Panc1 (cell line): ENCODE data around the gene GZF1. TPM values are rescaled to one million over a fixed set of nuclear protein-coding genes. Genes with fewer than 3 reads are reported as not detected.
A peak's percentile ranks its signal among the peaks of the same experiment; 100 is the strongest.

Experiments
- ATAC-seq: fragments of 200-7000 bp; cut with Tn5 transposase; 2 replicates; pipeline ENCODE4 v1.9.1; 2020; ENCODE audit warnings: mild to moderate bottlenecking, moderate library complexity
- BruUV-seq: library from RNA; stranded (reverse); fragments of 400-500 nt; replicated peaks from 2 replicates; lab custom pipeline; 2021; lab: Mats Ljungman, UMichigan
- CTCF ChIA-PET: fragments of 300-600 bp; sonication (Branson Sonifier 250); formaldehyde crosslinking; loops from one replicate; lab custom pipeline; 2022; ENCODE audit warnings: antibody characterized with exemption; lab: Charles Lee
- POLR2A ChIA-PET: fragments of 300-600 bp; sonication (Branson Sonifier 250); formaldehyde crosslinking; loops from one replicate; lab custom pipeline; 2022; ENCODE audit warnings: antibody characterized with exemption; lab: Charles Lee
- DNase-seq: peaks from one replicate; pipeline ENCODE4 v3.0.0-alpha.2; 2010; ENCODE audit warnings: low read depth, low spot score
- H3K27ac ChIP-seq: 2 replicates; pipeline ENCODE4 v1.5.1; 2011; ENCODE audit warnings: mild to moderate bottlenecking, low read length, inconsistent platforms
- H3K27me3 ChIP-seq: fragments of 200-500 bp; sonication (Bioruptor generic); 2 replicates; pipeline ENCODE4 v1.6.0; 2014; ENCODE audit warnings: low read length, inconsistent platforms; ENCODE audit not compliant: control insufficient read depth, insufficient read depth
- H3K36me3 ChIP-seq: fragments of 200-500 bp; sonication (Bioruptor generic); 2 replicates; pipeline ENCODE4 v1.5.1; 2014; ENCODE audit warnings: inconsistent platforms, mild to moderate bottlenecking, low read length, moderate library complexity; ENCODE audit not compliant: control insufficient read depth, insufficient read depth
- H3K4me1 ChIP-seq: 2 replicates; pipeline ENCODE4 v1.5.1; 2011; ENCODE audit warnings: inconsistent platforms, mild to moderate bottlenecking, low read length, moderate library complexity; ENCODE audit not compliant: control insufficient read depth, insufficient read depth
- H3K4me3 ChIP-seq, 2 experiments: 2 replicates each; pipeline ENCODE4 v1.5.1; 2011 to 2012; ENCODE audit warnings: low read depth in 2 of 2, low read length in 2 of 2, mild to moderate bottlenecking in 2 of 2, inconsistent platforms in 1 of 2, moderate library complexity in 1 of 2
- H3K9me3 ChIP-seq: fragments of 200-500 bp; sonication (Bioruptor generic); 2 replicates; pipeline ENCODE4 v1.5.1; 2014; ENCODE audit warnings: low read depth, mild to moderate bottlenecking, inconsistent platforms, low read length, moderate library complexity; ENCODE audit not compliant: control insufficient read depth, insufficient read depth
- POLR2AphosphoS5 ChIP-seq: IDR thresholded peaks from 2 replicates; pipeline ENCODE4 v1.6.1; 2012; ENCODE audit warnings: mild to moderate bottlenecking, low read depth, low read length, moderate library complexity
- SIN3A ChIP-seq: IDR thresholded peaks from 2 replicates; pipeline ENCODE4 v1.6.1; 2012; ENCODE audit warnings: low read depth, mild to moderate bottlenecking, low read length, moderate library complexity, borderline replicate concordance; ENCODE audit not compliant: insufficient read depth
- TCF7L2 ChIP-seq: IDR thresholded peaks from 2 replicates; pipeline ENCODE4 v1.6.1; 2011; ENCODE audit warnings: mild to moderate bottlenecking, low read depth, low read length, inconsistent platforms
- in situ Hi-C: cut with HindIII; loops from 2 replicates; pipeline ENCODE4 v1.10.0; 2016; ENCODE audit warnings: low sequenced_read_pairs, low pct_unique_long_range_greater_than_20kb
- intact Hi-C: fragments of 100-400 bp; cut with micrococcal nuclease; formaldehyde crosslinking; loops from one replicate; pipeline ENCODE4 v1.10.0; 2022; ENCODE audit not compliant: unreplicated experiment
- total RNA-seq: library from RNA; stranded (reverse); gene quantifications from one replicate; pipeline ENCODE4 v1.2.1, GENCODE V29; 2021; ENCODE audit not compliant: unreplicated experiment
- TF ChIP-seq, protein P1 (sequence below): fragments of 450-650 bp; IDR thresholded peaks from 2 replicates; pipeline ENCODE4 v1.5.1; 2017; ENCODE audit warnings: mild to moderate bottlenecking
- TF ChIP-seq, protein P2 (sequence below), 2 experiments: IDR thresholded peaks; 2 replicates each; pipeline ENCODE4 v1.6.1; 2011 to 2012; ENCODE audit warnings: low read depth in 2 of 2, control low read depth in 1 of 2, low read length in 1 of 2, mild to moderate bottlenecking in 1 of 2, moderate library complexity in 1 of 2; ENCODE audit not compliant: insufficient read depth in 1 of 2

The GZF1 gene
- total RNA-seq, 1 experiment from 2014 or later, result 18.0 TPM

DNA sequence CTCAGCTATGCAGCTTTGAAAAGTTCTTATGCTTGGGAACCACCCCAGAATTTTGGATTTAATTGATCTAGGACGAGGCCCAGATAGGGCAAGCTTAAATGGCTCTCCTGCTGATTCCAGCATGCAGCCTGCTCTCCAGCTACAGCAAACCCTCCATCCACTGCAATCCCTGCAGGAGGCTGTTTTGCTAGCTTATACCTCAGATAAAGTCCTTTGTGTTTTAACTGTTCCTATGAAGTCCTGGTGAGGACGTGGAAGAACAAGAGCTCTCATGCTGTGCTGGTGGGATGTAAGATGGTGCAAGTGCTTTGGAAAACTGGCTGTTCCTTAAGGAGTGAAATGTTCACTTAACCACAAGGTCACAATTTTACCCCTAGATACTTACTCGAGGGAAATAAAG is 36.9 kb upstream of the GZF1 start:
- Histone ChIP-seq H3K36me3 (no peaks in the 10 kb centered on the region), H3K27ac (no peak overlapping the region), H3K9me3 (no peaks in the 10 kb centered on the region), H3K4me3 (no peak overlapping the region), H3K27me3 (0 out of 2 replicates have a peak, but pooled peaks cover 3% of the 10 kb centered on the region), H3K4me1 (no peaks in the 10 kb centered on the region)
- TF ChIP-seq SIN3A (no peak), POLR2AphosphoS5 (no peak), TCF7L2 (no peak)
- TF ChIP-seq, protein P1, sequence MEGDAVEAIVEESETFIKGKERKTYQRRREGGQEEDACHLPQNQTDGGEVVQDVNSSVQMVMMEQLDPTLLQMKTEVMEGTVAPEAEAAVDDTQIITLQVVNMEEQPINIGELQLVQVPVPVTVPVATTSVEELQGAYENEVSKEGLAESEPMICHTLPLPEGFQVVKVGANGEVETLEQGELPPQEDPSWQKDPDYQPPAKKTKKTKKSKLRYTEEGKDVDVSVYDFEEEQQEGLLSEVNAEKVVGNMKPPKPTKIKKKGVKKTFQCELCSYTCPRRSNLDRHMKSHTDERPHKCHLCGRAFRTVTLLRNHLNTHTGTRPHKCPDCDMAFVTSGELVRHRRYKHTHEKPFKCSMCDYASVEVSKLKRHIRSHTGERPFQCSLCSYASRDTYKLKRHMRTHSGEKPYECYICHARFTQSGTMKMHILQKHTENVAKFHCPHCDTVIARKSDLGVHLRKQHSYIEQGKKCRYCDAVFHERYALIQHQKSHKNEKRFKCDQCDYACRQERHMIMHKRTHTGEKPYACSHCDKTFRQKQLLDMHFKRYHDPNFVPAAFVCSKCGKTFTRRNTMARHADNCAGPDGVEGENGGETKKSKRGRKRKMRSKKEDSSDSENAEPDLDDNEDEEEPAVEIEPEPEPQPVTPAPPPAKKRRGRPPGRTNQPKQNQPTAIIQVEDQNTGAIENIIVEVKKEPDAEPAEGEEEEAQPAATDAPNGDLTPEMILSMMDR, result no peak
- TF ChIP-seq, protein P2, sequence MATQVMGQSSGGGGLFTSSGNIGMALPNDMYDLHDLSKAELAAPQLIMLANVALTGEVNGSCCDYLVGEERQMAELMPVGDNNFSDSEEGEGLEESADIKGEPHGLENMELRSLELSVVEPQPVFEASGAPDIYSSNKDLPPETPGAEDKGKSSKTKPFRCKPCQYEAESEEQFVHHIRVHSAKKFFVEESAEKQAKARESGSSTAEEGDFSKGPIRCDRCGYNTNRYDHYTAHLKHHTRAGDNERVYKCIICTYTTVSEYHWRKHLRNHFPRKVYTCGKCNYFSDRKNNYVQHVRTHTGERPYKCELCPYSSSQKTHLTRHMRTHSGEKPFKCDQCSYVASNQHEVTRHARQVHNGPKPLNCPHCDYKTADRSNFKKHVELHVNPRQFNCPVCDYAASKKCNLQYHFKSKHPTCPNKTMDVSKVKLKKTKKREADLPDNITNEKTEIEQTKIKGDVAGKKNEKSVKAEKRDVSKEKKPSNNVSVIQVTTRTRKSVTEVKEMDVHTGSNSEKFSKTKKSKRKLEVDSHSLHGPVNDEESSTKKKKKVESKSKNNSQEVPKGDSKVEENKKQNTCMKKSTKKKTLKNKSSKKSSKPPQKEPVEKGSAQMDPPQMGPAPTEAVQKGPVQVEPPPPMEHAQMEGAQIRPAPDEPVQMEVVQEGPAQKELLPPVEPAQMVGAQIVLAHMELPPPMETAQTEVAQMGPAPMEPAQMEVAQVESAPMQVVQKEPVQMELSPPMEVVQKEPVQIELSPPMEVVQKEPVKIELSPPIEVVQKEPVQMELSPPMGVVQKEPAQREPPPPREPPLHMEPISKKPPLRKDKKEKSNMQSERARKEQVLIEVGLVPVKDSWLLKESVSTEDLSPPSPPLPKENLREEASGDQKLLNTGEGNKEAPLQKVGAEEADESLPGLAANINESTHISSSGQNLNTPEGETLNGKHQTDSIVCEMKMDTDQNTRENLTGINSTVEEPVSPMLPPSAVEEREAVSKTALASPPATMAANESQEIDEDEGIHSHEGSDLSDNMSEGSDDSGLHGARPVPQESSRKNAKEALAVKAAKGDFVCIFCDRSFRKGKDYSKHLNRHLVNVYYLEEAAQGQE (IDR thresholded peaks at IDR 0.05; ENCODE audit: insufficient read depth in 1 of 2, low read depth in 2 of 2, low read length in 1 of 2), result no peak
- no TSS peak for BruUV-seq
- intact Hi-C loops (no loop called here), in situ Hi-C loops (no loop called here)
- ChIA-PET CTCF (no interaction called here), POLR2A (no interaction called here)
- ATAC-seq, result no peak
- DNase-seq, result no peak

DNA sequence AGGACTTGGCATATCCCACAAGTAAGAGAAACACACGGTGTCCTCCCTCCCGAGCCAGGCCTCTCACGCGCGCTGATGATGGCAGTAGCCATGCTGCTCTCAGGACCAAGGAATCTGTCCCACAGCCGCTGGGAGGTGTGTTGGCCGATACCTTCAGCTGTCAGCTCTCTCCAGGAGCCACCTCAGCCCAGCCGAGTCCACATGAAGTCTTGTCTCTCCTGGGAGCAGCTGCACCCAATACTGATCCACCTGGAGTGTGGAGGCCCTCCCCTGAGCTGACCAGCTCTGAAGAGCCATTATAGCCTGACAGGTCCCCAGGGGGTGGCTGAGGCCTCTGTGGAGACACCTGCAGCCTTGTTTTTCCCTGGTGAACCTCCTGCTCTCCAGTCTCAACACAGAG is 35.2 kb upstream of the GZF1 start:
- ATAC-seq, result peak; percentile 42; the same call in 1 of the 2 replicates

DNA sequence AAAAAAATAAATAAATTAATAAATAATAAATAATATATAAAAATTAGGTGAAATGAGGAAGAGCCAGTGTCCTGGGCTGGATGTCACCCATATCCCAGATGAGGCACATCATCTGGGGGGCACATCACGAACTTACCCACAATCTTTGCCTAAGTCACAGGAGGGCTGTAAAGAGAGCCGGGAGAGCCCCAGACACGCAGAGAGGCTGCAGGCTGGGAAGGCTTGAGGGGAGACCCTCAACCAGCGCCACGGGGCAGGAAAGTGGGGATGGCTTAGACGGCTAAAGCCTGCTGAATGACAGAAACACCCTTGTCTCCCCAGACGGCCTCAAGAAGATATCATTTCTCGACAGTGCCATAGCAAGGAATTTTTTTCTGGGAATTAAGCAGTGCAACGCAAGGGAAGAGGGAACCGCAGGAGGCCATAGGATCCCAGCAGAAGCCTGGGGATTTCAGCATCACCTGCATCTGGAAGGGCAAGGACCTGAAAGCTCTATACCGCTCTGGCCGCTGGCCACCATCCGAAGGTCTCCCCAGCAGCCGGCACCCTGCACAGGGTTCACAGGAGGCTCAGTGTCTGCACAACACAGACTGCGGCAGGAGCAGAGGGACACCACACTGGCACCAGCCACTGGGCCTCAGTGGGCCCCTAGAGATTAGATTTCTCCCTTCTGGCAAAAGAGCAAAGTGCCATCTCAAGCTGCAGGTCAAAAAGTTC is 34.2 kb upstream of the GZF1 start:
- ChIA-PET CTCF (no interaction called here), POLR2A (no interaction called here)
- intact Hi-C loops (no loop called here), in situ Hi-C loops (no loop called here)
- ATAC-seq, result no peak
- Histone ChIP-seq H3K27ac (no peak overlapping the region), H3K27me3 (no peaks in the 10 kb centered on the region), H3K36me3 (no peaks in the 10 kb centered on the region), H3K4me3 (no peak overlapping the region), H3K4me1 (no peaks in the 10 kb centered on the region), H3K9me3 (no peaks in the 10 kb centered on the region)
- BruUV-seq, result no TSS peak
- TF ChIP-seq POLR2AphosphoS5, result no peak
- TF ChIP-seq SIN3A, result no peak
- TF ChIP-seq TCF7L2, result no peak
- TF ChIP-seq, protein P1, result no peak
- TF ChIP-seq, protein P2 (IDR thresholded peaks at IDR 0.05; ENCODE audit: insufficient read depth in 1 of 2, low read depth in 2 of 2, low read length in 1 of 2), result no peak
- DNase-seq, result no peak

More for the DNA sequence above, 35.2 kb upstream of the GZF1 start:
- intact Hi-C loops, result no loop called here
- H3K4me1 ChIP-seq, result no peaks in the 10 kb centered on the region
- no peak for DNase-seq
- no peaks in the 10 kb centered on the region for H3K9me3 ChIP-seq
- 0 out of 2 replicates have a peak, but pooled peaks cover 3% of the 10 kb centered on the region for H3K27me3 ChIP-seq
- CTCF ChIA-PET, result no interaction called here
- H3K36me3 ChIP-seq, result no peaks in the 10 kb centered on the region
- no peak overlapping the region for H3K4me3 ChIP-seq
- POLR2A ChIA-PET, result no interaction called here
- no TSS peak for BruUV-seq
- H3K27ac ChIP-seq, result no peak overlapping the region
- TF ChIP-seq TCF7L2 (no peak), SIN3A (no peak)
- in situ Hi-C loops, result no loop called here
